Stimulated activated CD8-positive, alpha-beta memory T cell treated with anti-CD3 and anti-CD28 coated beads, Interleukin-4, amount 100 ng/mL, for 48 hours (primary cell): ENCODE results near the gene BROX.

Experiments
- DNase-seq: peaks from one replicate; pipeline ENCODE4 v3.0.0-alpha.2; 2020

The BROX gene

GRCh38 chr1:222781251-222781650, 68.9 kb downstream of the BROX start:
- DNase-seq = no peak

DNA sequence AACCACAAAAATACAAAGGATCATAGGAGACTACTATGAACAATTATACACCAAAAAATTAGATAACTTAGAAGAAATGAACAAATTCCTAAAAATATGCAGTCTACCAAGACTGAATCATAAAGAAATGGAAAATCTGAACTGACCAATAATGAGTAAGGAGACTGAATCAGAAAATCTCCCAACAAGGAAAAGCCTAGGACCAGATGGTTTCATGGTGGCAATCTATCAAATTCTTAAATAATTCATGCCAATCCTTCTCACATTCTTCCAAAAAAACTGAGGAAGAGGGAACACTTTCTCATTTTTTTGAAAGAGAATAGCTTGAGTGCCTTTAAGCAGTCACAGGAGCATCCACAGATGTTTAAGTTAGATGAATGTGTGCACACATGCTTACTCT, 70.7 kb downstream of the BROX start:
- DNase-seq = no peak

DNA sequence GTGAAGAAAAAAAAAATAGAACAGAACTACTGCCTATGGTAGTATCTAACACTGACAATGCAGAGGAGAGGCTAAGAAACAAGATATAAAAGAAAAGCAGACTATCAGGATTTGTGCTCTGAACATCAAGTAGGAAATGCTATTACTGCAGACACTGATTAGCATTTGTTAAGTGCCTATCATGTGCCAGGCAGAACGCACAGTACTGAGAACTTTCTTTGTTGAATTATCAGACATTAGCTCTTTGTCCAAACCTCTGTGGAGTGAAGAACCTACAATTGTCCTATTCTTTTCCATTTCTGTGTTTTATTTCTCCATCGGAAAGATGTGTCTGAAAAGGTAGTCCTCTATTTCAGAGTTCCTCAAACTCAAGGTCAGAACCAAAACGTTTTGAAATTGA, 72.0 kb downstream of the BROX start:
- no peak for DNase-seq
